ENCODE measurements around the gene EMID1.

- TF ChIP-seq JUND (IDR thresholded peaks at IDR 0.05), result no peak
- TF ChIP-seq CTCF (IDR thresholded peaks at IDR 0.05), result no peak
- TF ChIP-seq, protein P1, sequence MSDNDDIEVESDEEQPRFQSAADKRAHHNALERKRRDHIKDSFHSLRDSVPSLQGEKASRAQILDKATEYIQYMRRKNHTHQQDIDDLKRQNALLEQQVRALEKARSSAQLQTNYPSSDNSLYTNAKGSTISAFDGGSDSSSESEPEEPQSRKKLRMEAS (IDR thresholded peaks at IDR 0.05; ENCODE audit: low read depth), result no peak
- TF ChIP-seq, protein P2, sequence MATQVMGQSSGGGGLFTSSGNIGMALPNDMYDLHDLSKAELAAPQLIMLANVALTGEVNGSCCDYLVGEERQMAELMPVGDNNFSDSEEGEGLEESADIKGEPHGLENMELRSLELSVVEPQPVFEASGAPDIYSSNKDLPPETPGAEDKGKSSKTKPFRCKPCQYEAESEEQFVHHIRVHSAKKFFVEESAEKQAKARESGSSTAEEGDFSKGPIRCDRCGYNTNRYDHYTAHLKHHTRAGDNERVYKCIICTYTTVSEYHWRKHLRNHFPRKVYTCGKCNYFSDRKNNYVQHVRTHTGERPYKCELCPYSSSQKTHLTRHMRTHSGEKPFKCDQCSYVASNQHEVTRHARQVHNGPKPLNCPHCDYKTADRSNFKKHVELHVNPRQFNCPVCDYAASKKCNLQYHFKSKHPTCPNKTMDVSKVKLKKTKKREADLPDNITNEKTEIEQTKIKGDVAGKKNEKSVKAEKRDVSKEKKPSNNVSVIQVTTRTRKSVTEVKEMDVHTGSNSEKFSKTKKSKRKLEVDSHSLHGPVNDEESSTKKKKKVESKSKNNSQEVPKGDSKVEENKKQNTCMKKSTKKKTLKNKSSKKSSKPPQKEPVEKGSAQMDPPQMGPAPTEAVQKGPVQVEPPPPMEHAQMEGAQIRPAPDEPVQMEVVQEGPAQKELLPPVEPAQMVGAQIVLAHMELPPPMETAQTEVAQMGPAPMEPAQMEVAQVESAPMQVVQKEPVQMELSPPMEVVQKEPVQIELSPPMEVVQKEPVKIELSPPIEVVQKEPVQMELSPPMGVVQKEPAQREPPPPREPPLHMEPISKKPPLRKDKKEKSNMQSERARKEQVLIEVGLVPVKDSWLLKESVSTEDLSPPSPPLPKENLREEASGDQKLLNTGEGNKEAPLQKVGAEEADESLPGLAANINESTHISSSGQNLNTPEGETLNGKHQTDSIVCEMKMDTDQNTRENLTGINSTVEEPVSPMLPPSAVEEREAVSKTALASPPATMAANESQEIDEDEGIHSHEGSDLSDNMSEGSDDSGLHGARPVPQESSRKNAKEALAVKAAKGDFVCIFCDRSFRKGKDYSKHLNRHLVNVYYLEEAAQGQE (IDR thresholded peaks at IDR 0.05; ENCODE audit: low read depth, low read length), result no peak
These were observed 61.1 kb downstream of the EMID1 start for GRCh38 chr22:29266564-29267461.
